NCI-H748 (cell line): ENCODE measurements around the gene TRIM23.

Source experiments
- DNase-seq: peaks from one replicate; lab custom pipeline; 2025; ENCODE audit not compliant: unreplicated experiment; lab: John Stamatoyannopoulos, UW

The TRIM23 gene

DNA sequence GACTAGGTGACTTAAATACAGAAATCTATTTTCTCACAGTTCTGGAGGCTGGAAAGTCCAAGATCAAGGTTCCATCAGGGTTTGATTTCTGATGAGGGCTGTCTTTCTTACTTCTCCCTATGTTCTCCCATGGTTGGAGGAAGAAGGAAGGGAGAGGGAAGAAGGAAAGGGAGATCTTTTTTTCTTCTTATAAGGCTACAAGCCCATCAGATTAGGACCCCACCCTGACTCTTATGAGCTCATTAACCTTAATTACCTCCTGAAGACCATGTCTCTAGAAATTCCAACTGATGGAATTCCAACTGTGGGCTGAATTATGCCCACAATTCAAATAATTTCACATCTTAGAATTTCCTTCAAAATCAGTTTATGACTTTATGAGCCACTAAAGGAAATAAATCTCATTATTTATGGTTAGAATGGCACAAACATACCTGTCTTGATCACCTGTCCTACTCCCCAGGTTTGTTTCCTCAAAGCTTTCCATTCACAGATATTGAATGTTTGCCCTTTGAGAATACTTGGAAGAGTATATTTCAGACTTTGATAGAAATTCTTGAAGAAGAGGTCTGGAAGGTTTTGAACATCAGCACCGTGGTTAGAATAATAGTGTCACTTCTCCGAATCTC lies 53.4 kb downstream of the TRIM23 start:
- DNase-seq, result no peak

DNA sequence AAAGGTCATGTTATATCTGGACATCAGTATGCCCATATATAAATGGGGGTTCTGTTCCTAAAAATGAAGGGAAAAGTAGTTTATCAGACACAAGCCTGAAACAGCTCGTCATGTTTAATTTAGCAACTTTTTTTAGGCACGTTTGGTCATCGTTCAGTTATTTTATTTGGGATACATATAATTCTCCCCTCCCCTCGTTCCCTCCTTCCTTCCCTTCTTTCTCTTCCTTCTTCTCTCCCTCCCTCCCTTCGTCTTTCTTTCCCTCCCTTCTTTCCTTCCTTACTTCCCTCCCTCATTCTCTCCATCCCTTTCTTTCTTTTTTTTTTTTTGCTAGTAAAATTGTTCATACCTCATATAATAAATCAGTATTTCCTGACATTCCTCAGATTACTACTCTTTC lies 57.6 kb downstream of the TRIM23 start:
- no peak for DNase-seq

DNA sequence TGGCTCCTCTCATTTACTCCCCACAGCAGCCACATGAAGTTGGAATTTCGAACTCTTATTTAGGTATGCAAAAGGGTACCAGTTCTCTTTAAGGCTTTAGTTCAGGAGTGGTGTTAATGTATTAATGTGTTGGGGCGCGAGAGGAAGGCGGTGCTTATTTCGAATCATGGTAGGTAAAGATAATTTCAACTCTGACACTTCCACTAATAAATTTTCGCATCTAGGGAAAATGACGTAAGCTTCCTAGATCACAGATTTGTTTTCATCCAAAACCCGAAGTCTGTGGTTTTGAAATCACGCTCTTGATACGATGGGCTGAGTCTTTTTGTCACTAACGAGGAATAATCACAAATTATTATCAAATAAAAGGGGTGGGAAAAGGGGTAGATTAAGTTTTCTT lies 60.4 kb downstream of the TRIM23 start:
- DNase-seq, result peak; percentile 24

DNA sequence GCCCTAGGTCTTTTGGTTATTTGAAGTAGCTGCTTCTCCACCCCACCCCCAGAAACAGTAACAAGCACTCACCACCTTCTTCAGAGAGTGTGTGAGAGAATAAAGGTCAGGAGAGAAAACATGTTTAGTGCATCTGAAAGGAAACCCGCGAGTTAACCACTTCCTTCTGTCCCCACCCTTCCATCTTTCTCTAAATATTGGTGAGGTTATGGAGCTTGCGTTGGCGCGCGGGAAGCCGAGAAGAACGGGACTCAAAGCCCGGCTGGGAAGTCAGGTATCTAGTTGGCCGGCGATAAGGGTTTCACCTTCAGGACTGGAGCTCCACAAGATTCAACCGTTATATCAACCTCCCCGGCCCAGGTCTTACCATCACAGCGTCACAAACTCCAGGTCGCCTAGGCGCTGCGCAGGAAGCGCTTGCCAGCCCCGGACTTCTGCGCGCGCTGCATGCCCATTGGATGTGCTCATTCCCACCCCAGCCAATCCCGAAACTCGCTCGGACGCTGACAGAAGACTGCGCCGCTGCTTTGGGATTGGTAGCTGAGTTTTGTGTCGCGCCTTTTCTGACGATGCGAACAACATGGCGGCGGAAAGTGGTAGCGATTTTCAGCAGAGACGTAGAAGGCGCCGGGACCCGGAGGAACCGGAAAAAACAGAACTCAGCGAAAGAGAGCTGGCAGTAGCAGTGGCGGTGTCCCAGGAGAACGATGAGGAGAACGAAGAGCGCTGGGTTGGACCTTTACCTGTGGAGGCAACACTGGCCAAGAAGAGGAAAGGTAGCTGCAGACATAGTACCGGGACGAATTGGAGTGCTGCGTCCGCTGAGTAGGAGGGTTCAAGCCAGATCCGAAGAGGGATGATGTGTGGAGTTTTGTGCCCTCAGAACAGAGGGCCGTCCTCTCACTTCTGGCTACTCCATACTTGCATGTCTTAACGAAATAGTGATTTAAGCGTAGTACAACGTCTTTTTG lies 61.1 kb downstream of the TRIM23 start, which contains the start of the genes CENPK and PPWD1:
Gene CENPK (minus strand): TSS at position 438 of the 971 bp plus-strand sequence. CDS start 8,261 bp downstream, outside the sequence.
Gene PPWD1 (plus strand): TSS at position 566 of the 971 bp plus-strand sequence. CDS start 15 bp downstream, at position 581.
- DNase-seq, result peak; percentile 98

DNA sequence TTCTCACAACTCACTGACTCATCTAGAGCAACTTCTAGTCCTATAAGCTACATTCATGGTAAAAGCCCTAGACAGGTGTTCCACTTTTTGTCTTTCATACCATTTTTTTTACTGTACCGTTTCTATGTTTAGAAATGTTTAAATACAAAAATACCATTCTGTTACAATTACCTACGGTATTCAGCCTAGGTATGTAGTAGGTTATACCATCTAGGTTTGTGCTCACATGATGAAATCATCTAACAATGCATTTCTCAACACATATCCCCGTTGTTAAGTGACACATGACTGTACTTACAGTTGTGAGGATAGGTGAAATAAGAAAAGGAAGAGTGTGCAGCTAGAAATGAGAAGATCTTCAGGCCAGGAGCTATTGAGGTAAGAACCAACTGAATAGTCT lies 67.4 kb downstream of the TRIM23 start:
- DNase-seq, result no peak

DNA sequence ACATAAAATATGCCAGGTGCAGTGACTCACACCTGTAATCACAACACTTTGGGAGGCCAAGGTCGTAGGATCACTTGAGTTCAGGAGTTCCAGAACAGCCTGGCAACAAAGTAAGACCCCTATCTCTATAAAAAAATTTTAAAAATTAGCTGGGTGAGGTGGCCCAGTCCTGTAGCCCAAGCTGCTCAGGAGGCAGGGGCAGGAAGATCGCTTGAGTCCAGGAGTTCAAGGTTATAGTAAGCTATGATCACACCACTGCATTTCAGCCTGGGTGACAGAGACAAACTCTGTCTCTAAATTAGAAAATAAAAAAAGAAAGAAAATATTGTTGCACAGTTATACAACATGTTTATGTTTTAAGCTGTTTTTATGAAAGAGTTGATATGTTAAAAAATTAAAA lies 68.0 kb downstream of the TRIM23 start:
- no peak for DNase-seq

DNA sequence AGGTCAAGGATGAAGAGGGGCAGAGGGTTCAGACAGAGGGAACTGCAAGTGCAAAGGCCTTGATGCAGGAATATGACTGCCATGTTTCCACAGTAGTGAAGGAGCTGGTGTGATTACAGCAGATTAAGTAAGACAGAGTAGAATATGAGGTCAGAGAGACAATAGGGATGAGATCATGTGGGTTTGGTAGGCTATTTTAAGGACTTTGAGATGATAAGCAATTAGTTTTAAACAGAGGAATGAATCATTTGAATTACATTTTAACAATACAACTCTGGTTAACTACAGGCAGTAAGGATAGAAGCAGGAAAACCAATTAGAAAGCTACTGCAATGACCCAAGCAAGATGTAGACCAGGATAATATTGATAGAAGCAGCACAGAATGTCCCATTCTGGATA lies 68.8 kb downstream of the TRIM23 start:
- DNase-seq, result no peak

DNA sequence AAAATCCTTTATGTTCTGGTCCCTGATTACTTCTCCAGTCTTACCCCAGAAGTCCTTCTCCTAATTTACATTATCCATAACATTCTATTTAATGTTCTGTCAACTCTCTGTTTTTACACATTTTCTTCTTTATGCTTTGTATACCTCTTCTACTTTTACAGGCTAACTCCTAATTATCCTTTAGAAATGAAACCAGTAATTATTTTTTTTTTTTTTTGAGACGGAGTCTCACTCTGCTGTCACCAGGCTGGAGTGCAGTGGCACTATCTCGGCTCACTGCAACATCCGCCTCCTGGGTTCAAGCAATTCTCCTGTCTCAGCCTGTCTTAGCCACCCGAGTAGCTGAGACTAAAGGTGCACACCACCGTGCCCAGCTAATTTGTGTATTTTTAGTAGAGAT lies 70.2 kb downstream of the TRIM23 start:
- DNase-seq, result no peak

DNA sequence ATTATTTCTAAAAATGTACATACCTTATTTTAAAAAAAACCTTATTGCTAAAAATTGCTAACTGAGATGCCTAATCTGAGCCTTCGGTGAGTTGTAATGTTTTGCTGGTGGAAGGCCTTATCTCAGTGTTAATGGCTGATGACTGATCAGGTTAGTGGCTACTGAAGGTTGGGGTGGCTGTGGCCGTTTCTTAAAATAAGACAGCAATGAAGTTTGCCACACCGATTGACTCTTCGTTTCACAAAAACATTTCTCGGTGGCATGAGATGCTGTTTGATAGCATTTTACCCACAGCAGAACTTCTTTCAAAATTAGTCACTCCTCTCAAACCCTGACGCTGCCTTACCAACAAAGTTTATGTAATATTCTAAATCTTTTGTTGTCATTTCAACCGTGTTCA lies 75.9 kb downstream of the TRIM23 start:
- no peak for DNase-seq

DNA sequence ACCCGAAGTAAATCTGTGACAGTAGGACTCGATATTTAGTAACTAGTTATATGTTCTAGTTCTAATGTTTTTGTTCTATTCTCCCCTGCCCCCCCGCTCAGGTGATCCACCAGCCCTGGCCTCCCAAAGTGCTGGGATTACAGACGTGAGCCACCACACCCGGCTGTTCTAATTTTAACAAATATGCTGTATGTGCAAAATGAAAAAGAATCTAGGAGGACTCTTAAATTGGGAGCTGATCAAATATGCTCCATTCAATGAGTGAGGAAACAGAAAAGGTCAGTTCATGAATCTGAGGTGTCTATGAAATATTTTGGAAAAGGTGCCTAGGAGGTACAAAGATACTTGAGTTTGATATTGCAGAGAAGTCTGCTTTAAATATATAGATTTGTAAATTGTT lies 78.0 kb downstream of the TRIM23 start:
- DNase-seq, result no peak

DNA sequence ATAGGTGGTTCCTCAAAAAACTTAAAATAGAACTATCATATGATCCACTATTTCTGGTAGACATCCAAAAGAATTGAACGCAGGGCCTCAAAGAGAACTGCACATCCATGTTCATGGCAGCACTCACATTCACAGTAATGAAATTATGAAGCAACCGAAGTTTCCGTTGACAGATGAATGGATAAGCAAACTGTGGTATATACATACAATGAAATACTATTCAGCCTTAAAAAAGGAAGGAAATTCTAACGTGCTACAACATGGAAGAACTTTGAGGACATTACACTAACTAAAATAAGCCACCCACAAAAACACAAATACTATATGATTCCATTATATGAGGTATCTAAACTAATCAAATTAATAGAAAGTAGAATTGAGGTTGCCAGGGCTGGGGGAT lies 79.7 kb downstream of the TRIM23 start:
- DNase-seq, result no peak

DNA sequence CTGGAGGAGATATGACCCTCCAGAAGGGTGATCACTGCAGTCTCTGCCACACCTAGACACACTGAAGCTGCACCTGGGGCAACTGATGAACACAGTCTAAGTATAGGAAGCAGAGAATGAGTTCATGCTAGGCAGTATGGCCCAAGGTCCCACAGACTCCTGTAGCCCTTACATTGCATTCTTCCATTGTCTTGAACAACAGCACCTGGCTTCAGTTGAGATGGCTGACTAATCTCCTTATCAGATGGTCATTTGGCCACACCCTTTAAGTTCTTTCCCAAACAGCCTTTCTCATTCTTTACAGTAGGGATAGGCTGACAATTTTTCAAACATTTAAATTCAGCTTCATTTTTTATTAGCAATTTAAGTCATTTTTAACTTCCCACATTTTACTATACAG lies 84.3 kb downstream of the TRIM23 start:
- DNase-seq, result no peak
